GM21619 (cell line): Measurements from ENCODE around the gene MYH6.

Source experiments
- ATAC-seq: cut with Tn5 transposase; IDR thresholded peaks from one replicate; pipeline ENCODE4 v1.9.1; 2021; ENCODE audit not compliant: unreplicated experiment

The MYH6 gene

DNA sequence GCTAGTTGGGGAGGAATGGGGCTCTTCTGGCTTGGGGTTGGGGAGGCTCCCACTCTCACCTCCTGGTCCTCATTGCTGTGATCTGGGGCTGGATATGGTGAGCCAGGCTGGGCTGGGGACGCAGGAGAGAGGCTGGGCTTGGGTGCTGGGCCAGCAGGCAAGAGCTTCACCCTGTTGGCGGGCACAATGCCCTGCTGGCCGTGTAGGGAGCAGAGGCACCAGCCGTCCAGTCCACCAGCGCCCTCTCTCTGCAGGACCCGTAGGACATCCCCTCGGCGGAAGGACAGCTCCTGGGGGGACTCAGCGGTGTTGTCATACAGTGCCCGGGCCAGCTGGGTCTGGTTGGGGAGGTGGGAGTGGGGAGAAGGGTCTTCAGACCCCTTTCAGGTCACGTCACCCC, 47.6 kb downstream of the MYH6 start:
- no peak for ATAC-seq

DNA sequence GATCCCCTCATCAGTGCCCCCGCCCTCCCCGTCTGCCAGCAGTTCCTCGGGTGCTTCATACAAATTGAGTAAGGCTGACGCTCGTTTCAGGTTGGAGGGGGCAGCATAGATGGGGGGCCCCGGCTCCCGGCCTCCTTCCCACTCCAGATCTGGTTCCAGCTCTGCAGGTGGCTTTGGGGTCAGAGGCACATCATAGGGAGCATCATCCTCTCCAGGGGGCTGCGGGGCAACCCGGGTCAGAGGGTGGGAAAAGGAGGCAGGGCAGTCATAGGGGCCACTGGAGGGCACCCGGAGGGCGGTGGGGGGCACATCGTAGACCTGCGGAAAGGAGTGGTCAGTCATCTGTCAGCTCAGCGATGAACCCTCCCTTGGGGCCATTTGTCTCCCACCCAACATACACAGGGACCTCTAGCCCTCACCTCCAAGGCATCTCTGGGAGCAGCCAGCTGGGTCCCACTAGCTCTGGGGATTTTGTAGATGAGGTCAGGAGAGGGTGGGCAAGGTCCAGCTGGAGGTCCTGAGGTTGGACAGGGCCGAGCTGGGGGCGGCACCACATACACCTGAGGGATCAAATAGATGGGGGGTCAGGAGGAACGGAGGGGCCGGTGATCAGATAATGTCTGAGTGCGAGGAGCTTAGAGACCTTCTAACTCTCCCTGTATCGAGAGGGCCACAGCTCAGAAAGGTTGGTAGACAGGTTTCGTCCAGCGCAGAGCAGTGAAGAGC, 48.2 kb downstream of the MYH6 start:
- no peak for ATAC-seq

GRCh38 chr14:23359167-23359626, 48.9 kb downstream of the MYH6 start:
- no peak for ATAC-seq

GRCh38 chr14:23358553-23359166, 49.4 kb downstream of the MYH6 start:
- ATAC-seq = no peak

- no peak for ATAC-seq
Observed at GRCh38 chr14:23358042-23358441, 50.0 kb downstream of the MYH6 start.

DNA sequence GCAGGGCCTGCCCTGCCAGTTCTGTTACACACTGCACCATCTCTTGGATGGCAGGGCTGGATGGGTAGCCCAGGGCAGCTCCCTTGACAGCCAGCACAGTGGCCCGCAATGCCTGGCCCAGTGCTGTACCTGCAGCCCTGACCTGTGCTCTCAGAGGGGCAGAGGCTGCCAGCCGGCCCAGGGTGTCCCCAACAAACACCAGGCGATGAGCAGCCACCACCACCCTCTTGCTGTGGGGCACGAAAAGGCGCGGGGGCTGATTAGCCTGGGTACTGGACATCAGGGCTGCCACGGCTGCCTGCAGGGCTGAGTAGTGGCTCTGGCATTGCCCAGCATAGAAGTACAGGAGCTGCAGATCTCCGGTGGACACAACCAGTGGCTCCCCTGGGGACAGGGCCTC, 50.8 kb downstream of the MYH6 start:
- ATAC-seq = no peak

DNA sequence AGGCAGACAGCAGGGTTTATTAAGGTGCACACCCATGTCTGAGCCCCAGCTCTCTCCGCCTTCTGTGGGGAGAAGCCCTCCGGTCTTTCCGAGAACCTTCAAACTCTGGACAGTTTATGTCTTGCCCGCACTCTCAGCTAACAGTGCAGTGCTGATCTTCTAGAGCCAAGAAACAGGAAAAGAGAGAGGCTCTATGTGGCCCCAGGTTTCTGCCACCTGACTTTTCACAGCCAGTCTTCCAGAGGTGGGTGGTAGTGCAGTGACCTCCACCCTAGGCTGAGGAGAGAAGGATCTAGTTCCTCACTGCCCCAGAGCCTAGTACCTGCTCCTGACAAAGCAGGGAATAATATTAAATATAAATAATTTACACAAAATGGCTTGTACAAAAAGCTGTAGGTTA, 51.4 kb downstream of the MYH6 start:
- no peak for ATAC-seq

DNA sequence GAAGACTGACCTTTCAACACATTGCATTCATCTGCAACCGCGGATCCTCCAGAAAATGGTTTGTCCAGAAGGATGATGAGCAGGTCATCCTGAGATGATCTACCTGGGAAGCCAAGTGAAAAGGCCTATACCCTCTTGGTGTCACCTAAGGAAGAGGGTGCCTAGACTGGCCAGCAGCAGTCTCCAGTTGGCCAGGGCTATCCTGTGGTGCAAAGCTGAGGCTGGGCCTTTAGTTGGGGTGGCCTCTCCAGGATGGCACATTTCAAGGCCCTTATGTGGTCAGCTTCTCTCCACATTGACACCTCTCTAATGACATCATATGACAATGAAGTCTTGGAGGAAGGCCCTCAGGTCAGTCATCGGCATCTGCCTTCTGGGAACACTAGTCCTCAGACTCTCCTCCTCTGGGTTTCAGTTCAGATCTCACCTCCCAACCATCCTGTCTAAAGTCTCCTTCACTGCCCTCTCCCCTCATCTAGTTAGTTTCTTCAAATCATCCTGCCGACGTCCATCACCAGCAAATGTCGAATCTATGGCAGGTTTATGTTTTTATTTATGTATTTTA, 52.1 kb downstream of the MYH6 start:
- ATAC-seq = no peak

GRCh38 chr14:23354990-23355389, 53.1 kb downstream of the MYH6 start:
- ATAC-seq = no peak

DNA sequence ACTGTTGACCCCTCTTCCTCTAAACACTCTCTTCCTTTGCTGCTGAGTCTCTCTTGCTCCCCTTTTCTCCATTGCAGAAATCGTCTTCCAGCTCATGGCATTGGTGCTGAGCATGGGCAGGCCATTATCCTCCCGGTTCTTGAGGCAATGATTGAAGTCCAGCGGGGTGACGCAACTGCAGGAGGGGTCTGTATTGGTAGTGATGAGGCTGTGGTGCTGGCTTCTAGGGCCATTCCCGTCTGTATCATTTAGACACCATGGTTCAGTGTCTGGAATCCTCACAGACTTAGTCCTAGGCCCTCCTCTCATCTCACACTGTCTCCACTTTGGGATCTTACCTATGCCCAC, 54.7 kb downstream of the MYH6 start:
- no peak for ATAC-seq

DNA sequence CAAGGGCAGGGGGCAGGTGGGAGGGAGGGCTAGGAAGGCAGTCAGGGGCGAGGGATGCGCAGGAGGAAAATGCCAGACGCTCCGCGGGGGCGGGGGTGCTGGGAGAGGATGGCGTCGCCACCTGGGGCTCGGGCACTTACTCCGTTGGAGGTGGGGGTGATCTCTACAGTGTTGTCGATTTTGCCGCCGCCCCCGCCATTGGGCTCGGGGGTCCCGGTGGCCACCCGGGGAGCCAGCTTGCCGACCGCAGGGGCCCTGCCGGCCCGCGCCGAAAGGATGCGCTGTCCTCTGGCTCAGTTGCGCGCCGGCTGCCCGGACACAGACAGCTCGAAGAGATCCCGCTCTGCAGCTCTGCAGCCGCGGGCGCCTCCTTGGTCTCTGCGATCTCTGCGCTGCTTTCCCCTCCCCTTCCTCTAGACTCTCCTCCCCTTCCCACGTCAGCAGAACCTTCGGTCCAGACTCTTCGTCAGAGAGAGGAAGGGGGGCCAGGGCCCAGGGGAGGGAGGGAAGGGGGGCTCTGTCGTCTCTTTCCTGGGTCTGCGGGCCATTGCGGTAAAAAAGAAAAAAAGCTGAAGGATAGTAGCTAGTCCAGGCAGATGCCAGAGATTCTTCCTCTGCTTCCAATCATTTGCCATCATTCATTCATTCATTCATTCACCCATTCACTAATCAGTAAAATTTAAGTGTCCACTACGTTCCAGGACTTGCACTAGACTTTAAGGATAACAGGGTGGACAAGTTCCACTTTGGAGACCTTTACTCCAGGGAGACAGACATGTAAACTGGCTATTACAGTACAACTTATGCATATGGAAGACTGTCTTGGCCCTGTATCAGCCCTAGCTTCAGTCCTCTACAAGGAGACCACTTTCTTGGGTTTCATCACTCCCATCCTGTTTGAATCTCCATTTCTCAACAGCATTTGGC, 55.3 kb downstream of the MYH6 start, which contains the start of gene SLC22A17:
Gene SLC22A17, minus strand, starts transcription at position 382 of the 927 bp plus-strand sequence.
- ATAC-seq = no peak

DNA sequence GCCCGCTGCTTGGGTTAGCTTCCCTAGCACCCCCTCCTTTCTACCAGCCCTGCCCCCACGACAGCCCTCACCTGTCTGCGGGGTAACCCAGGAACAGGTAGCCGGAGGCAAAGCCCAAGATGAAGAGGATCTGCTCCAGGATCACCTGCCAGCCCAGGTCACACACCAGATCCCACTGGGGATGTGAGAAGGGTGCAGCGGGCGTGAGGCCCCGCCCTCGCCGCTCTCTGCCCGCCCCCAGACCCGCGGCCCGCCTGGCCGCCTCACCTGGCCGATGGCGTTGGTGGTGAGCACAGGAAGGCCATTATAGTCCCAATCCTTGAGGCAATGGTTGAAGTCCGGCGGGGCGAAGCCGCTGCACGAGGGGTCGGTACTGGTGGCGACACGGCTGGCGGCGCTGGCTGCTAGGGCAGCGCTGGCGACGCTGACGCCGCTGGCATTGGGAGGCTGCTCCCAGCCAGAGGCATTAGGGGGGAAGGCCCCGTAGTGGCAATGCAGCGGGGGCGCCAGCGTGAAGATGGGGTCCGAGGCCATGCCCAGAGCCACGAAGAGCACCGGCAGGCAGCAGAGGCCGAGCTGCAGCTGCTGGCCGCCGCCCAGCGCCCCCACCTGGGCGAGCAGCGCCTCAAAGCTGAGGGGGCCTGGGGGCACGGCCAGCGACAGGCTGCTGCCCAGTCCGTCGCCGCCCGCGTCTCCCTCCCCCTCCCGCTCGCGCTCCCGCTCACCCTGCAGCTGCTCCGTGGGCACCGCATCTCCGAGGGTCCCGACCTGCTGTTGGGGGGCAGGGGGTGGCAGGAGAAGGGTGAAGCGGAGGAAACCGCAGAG, 56.2 kb downstream of the MYH6 start:
- ATAC-seq = no peak

DNA sequence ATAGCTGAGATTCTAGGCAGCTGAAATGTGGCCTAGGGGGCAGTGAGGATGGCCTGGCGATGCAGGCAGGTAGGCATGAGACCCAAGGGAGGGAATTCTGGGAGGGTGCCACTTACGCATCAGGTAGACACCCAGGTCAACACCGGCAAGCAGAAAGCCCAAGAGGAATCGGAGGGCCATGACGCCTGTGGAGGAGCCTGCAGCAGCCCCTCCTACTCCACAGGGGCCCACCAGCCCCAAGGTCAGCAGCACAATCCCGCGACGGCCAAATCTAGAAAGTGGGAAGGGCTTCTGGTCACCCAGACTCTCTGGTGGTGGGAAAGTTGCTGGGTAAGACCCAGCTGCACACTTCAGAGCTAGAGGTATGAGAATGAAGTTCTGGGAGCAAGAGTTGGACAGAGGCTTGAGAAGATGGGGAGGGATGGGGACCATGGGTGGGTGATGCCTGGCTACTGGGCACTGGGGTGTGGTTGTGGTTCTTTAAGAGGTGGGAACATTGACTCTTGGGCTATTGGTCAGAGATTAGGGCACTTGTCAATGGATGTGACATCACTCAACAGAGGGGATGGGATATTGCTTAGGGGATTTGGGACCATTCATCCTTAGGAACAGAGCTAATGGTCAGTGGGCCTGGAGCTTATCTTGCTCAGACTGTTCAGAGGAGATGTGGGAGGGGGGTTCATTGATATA, 58.8 kb downstream of the MYH6 start:
- no peak for ATAC-seq

GRCh38 chr14:23348297-23348655, 59.8 kb downstream of the MYH6 start:
- no peak for ATAC-seq

DNA sequence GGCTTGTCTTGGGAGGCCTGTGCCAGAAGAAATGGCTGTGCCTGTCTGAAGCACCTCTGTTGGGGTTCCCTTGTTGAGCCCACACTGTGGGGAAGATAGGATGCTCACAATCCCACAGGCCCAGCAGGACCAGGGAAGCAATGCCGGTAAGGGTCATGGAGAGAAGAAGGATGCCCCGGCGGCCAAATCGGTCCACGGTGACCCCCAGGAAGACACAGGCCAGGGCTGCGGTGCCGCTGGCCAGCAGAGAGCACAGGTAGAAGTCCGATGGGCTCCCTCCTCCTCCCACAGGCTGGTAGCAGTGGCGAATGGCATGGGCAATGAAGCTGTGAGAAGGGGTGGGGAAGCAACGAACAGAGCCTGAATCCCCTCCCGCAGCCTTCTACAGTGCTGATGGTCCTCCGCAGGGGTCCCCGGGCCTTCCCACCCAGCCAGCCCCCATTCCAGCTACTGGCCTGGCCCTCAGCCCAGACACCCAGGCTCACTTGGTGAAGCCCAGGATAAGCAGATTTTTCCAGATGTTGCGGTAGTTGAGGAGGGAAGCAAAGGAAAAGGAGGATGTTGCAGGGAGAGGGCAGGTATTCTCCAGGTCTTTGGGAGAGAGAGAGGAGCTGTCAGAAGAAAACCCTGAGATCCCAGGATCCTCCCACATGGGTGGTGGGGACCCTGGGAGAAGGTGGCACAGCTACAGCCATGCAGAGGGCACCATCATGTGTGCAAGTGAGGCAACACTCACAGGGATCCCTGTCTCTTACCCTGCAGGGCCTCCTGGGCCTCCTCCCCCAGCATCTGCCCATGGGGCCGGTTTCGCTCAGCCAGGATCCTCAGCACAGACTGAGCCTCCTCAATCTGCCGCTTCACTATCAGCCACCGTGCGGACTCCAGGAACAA, 60.4 kb downstream of the MYH6 start:
- ATAC-seq = no peak

DNA sequence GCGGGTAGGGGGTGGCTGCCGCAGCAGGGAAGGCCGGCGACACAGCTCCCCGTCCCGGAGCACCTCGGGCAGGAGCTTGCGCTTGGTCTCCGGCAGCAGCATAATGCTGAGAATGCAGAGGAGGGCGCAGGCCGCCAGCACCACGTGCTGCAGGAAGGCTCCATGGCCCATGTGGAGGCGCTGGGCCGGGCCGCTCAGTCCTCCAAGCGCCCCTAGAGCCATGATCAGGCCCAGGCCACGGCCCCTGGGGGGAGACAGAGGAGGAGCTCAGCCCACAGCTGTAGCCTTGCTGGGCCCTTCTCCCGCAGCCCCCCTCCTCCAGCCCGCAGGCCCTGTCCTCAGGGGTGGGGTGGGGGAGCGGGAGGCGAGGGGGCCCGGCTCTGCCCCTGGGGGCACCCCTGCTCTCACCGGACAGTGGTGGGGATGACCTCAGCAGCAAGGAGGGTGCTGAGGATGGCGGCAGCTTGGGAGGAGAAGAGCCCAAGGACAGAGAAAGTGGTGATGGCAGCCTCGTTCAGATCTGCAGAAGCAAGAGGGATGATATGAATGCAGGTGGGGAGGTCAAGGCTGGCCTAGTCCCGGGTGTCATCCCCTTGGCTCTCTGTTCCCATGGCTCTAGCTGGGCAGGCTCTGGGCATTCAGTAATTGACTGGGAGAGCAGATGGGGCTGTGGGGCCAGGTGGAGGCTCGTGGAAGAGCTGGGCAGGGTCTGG, 61.2 kb downstream of the MYH6 start:
- ATAC-seq = no peak

DNA sequence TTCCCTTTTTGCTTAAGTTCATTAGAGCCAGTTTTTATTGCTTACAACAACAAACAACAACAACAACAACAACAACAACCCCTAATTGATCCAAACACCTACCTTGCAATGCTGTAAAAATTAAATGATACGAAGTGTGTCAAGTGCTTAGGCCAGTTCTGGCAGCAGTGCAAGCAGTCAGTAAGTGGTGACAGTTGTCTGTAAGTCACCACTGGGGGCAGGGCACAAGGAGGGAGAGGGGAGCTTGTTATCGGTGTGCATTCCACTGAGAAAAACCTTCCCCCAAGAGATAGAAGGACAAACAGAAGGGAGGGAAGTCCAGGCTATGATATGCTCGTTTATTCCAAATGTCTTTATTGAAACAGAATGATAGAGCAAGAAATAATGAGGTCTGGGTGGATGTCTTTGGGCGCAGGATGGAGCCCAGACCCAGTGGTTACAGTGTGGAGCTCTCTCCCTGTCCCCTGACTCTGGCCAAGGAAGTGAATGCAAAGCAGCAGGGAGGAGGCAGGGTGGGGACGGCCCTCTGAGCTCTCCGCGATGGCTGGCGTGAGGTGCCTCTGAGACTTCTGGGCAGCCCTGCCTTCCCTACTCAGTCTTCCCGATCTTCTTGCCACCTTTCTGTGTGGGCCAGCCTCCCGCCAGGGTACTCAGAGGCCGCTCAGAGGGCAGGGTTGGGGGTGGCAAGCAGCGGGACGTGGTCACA, 61.9 kb downstream of the MYH6 start:
- no peak for ATAC-seq

GRCh38 chr14:23344481-23344880, 63.6 kb downstream of the MYH6 start:
- ATAC-seq = no peak
